Smooth muscle cell (in vitro differentiated cells): ENCODE data around the gene TNFRSF1B. TPM values are rescaled to one million over a fixed set of nuclear protein-coding genes. Genes with fewer than 3 reads are reported as not detected.

Experiments used
- DNase-seq: peaks from one replicate; lab custom pipeline; 2025; ENCODE audit not compliant: unreplicated experiment; lab: John Stamatoyannopoulos, UW
- H2AFZ ChIP-seq: fragments of 200-600 bp; sonication (generic); 2 replicates; pipeline ENCODE4 v1.6.0; 2016; ENCODE audit warnings: antibody characterized with exemption, low read depth, mild to moderate bottlenecking
- H3F3A ChIP-seq: fragments of 200-600 bp; sonication (generic); 2 replicates; pipeline ENCODE4 v1.6.0; 2017; ENCODE audit warnings: antibody characterized with exemption, low read depth
- H3K27ac ChIP-seq: fragments of 200-600 bp; sonication (generic); 2 replicates; pipeline ENCODE4 v1.5.1; 2016; ENCODE audit warnings: low read depth, mild to moderate bottlenecking
- H3K27me3 ChIP-seq: fragments of 200-600 bp; sonication (generic); 2 replicates; pipeline ENCODE4 v1.6.1; 2016; ENCODE audit warnings: low read depth, mild to moderate bottlenecking
- H3K36me3 ChIP-seq: fragments of 200-600 bp; sonication (generic); 2 replicates; pipeline ENCODE4 v1.5.1; 2016; ENCODE audit warnings: low read depth
- H3K4me1 ChIP-seq: fragments of 200-600 bp; sonication (generic); 2 replicates; pipeline ENCODE4 v1.5.1; 2016; ENCODE audit warnings: low read depth
- H3K4me2 ChIP-seq: fragments of 200-600 bp; sonication (generic); 2 replicates; pipeline ENCODE4 v1.6.0; 2016; ENCODE audit warnings: mild to moderate bottlenecking
- H3K4me3 ChIP-seq: fragments of 200-600 bp; sonication (generic); 2 replicates; pipeline ENCODE4 v1.5.1; 2016; ENCODE audit warnings: mild to moderate bottlenecking
- H3K79me2 ChIP-seq: fragments of 200-600 bp; sonication (generic); 2 replicates; pipeline ENCODE4 v1.6.0; 2016; ENCODE audit warnings: low read depth, mild to moderate bottlenecking
- H3K9ac ChIP-seq: fragments of 200-600 bp; sonication (generic); 2 replicates; pipeline ENCODE4 v1.6.0; 2016; ENCODE audit warnings: low read depth
- H3K9me3 ChIP-seq: fragments of 200-600 bp; sonication (generic); replicated peaks from 2 replicates; pipeline ENCODE4 v1.5.1; 2016; ENCODE audit warnings: low read depth
- H4K20me1 ChIP-seq: fragments of 200-600 bp; sonication (generic); 2 replicates; pipeline ENCODE4 v1.6.0; 2016; ENCODE audit warnings: low read depth
- WGBS: methylation state at CpG from one replicate; pipeline ENCODE4 v1.1.7; 2016; ENCODE audit warnings: low lambda C conversion rate; 5-methylcytosine and 5-hydroxymethylcytosine counted together
- polyA plus RNA-seq: library from polyadenylated mRNA; unstranded; fragments of >200 nt; fragmentation: Nextera tagmentation; extraction: Ambion mirVana; gene quantifications from 2 replicates; pipeline ENCODE4 v1.2.1, GENCODE V29; 2016
- total RNA-seq: library from RNA; depleted of rRNA; stranded (reverse); fragments of >200 nt; gene quantifications from 2 replicates; pipeline ENCODE4 v1.2.3, GENCODE V29; 2014
- TF ChIP-seq, protein P1 (sequence below): fragments of 200-600 bp; sonication (generic); IDR thresholded peaks from 2 replicates; pipeline ENCODE4 v1.5.1; 2017; ENCODE audit warnings: borderline replicate concordance, mild to moderate bottlenecking, antibody characterized with exemption; ENCODE audit not compliant: insufficient read depth, poor library complexity, severe bottlenecking

The TNFRSF1B gene
- total and polyA plus RNA-seq, 2 experiments from 2014 or later: 9.0 to 20.3 TPM

GRCh38 chr1:12196641-12197482 is 30.1 kb downstream of the TNFRSF1B start:
- Histone ChIP-seq H3F3A (no peaks in the 10 kb centered on the region), H3K4me2 (no peak overlapping the region), H3K27me3 (no peaks in the 10 kb centered on the region), H3K4me3 (no peak overlapping the region), H3K9ac (no peak overlapping the region), H4K20me1 (no peaks in the 10 kb centered on the region), H3K36me3 (no peaks in the 10 kb centered on the region), H2AFZ (no peak overlapping the region), H3K79me2 (no peaks in the 10 kb centered on the region), H3K9me3 (no peaks in the 10 kb centered on the region), H3K4me1 (no peaks in the 10 kb centered on the region), H3K27ac (no peak overlapping the region)
- TF ChIP-seq, protein P1, sequence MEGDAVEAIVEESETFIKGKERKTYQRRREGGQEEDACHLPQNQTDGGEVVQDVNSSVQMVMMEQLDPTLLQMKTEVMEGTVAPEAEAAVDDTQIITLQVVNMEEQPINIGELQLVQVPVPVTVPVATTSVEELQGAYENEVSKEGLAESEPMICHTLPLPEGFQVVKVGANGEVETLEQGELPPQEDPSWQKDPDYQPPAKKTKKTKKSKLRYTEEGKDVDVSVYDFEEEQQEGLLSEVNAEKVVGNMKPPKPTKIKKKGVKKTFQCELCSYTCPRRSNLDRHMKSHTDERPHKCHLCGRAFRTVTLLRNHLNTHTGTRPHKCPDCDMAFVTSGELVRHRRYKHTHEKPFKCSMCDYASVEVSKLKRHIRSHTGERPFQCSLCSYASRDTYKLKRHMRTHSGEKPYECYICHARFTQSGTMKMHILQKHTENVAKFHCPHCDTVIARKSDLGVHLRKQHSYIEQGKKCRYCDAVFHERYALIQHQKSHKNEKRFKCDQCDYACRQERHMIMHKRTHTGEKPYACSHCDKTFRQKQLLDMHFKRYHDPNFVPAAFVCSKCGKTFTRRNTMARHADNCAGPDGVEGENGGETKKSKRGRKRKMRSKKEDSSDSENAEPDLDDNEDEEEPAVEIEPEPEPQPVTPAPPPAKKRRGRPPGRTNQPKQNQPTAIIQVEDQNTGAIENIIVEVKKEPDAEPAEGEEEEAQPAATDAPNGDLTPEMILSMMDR: peak; percentile 3
- DNase-seq: no peak
- WGBS: 65% methylated on average over 20 of the region's 20 CpGs

GRCh38 chr1:12197483-12197880 is 30.7 kb downstream of the TNFRSF1B start:
- Histone ChIP-seq H3K79me2 (no peaks in the 10 kb centered on the region), H3F3A (no peaks in the 10 kb centered on the region), H3K9ac (no peak overlapping the region), H3K27me3 (no peaks in the 10 kb centered on the region), H3K4me1 (no peaks in the 10 kb centered on the region), H2AFZ (no peak overlapping the region), H3K4me3 (no peak overlapping the region), H4K20me1 (no peaks in the 10 kb centered on the region), H3K36me3 (no peaks in the 10 kb centered on the region), H3K4me2 (no peak overlapping the region), H3K9me3 (no peaks in the 10 kb centered on the region), H3K27ac (no peak overlapping the region)
- 86% methylated on average over 7 of the region's 7 CpGs for WGBS
- no peak for DNase-seq
- TF ChIP-seq, protein P1: no peak

GRCh38 chr1:12200208-12200607 is 33.4 kb downstream of the TNFRSF1B start:
- Histone ChIP-seq H2AFZ (no peak overlapping the region), H3K9me3 (no peaks in the 10 kb centered on the region), H3F3A (no peaks in the 10 kb centered on the region), H3K9ac (no peak overlapping the region), H3K27ac (no peak overlapping the region), H3K27me3 (no peaks in the 10 kb centered on the region), H3K4me2 (no peak overlapping the region), H3K4me1 (no peaks in the 10 kb centered on the region), H3K36me3 (no peaks in the 10 kb centered on the region), H3K79me2 (no peaks in the 10 kb centered on the region), H4K20me1 (no peaks in the 10 kb centered on the region), H3K4me3 (no peak overlapping the region)
- TF ChIP-seq, protein P1: no peak
- 92% methylated on average over 7 of the region's 7 CpGs for WGBS
- DNase-seq: no peak
